ENCODE data around the gene GPS1.

Gene GPS1

GRCh38 chr17:82080789-82081464 is 29.2 kb downstream of the GPS1 start:
- DNase-seq: no peak

GRCh38 chr17:82081546-82081945 is 29.8 kb downstream of the GPS1 start:
- no peak for DNase-seq

GRCh38 chr17:82081966-82082365 is 30.3 kb downstream of the GPS1 start:
- DNase-seq: no peak

GRCh38 chr17:82082456-82082855 is 30.8 kb downstream of the GPS1 start:
- no peak for DNase-seq

GRCh38 chr17:82083009-82083408 is 31.3 kb downstream of the GPS1 start:
- no peak for DNase-seq

- DNase-seq: no peak
Measured at GRCh38 chr17:82083533-82084359, 32.0 kb downstream of the GPS1 start.

GRCh38 chr17:82084373-82085030 is 32.8 kb downstream of the GPS1 start:
- no peak for DNase-seq

GRCh38 chr17:82085031-82085861 is 33.5 kb downstream of the GPS1 start:
- no peak for DNase-seq

GRCh38 chr17:82085931-82086764 is 34.5 kb downstream of the GPS1 start:
- DNase-seq: no peak

GRCh38 chr17:82086941-82087906 is 35.5 kb downstream of the GPS1 start:
- DNase-seq: no peak

GRCh38 chr17:82087961-82088837 is 36.5 kb downstream of the GPS1 start:
- DNase-seq: no peak

- no peak for DNase-seq
Measured at GRCh38 chr17:82088838-82089722, 37.4 kb downstream of the GPS1 start.

- DNase-seq: no peak
Measured at GRCh38 chr17:82089723-82090548, 38.2 kb downstream of the GPS1 start.

- no peak for DNase-seq
Measured at GRCh38 chr17:82090549-82091263, 39.0 kb downstream of the GPS1 start.

GRCh38 chr17:82091264-82092066 is 39.8 kb downstream of the GPS1 start:
- DNase-seq: no peak

GRCh38 chr17:82092094-82092586 is 40.4 kb downstream of the GPS1 start:
- no peak for DNase-seq
